Skeletal muscle satellite cell (primary cell): ENCODE data around the gene LHFPL2. TPM values are rescaled to one million over a fixed set of nuclear protein-coding genes. Genes with fewer than 3 reads are reported as not detected.
"Not testable (repeated sequence)": the region's sequence is repeated elsewhere in the genome, so short reads cannot be mapped to it uniquely, and the experiment has no call there.

Experiments used
- H3K27me3 ChIP-seq: 2 replicates; pipeline ENCODE4 v1.7.0; 2013; ENCODE audit warnings: low read length; ENCODE audit not compliant: control insufficient read depth, insufficient read depth
- H3K36me3 ChIP-seq: 2 replicates; pipeline ENCODE4 v1.7.0; 2013; ENCODE audit warnings: mild to moderate bottlenecking, control low read depth, low read length; ENCODE audit not compliant: insufficient read depth
- H3K4me1 ChIP-seq: 2 replicates; pipeline ENCODE4 v1.7.0; 2013; ENCODE audit warnings: low read length; ENCODE audit not compliant: control insufficient read depth, insufficient read depth
- H3K4me2 ChIP-seq: 2 replicates; pipeline ENCODE4 v1.7.0; 2013; ENCODE audit warnings: mild to moderate bottlenecking, low read length
- H3K4me3 ChIP-seq: 2 replicates; pipeline ENCODE4 v1.7.0; 2013; ENCODE audit warnings: low read length
- H3K9ac ChIP-seq: 2 replicates; pipeline ENCODE4 v1.7.0; 2013; ENCODE audit warnings: mild to moderate bottlenecking, low read depth, low read length, moderate library complexity
- H3K9me3 ChIP-seq: replicated peaks from 2 replicates; pipeline ENCODE4 v1.7.0; 2013; ENCODE audit warnings: mild to moderate bottlenecking, control low read depth, low read length
- total RNA-seq: library from RNA; depleted of rRNA; stranded (reverse); fragments of >200 nt; gene quantifications from 2 replicates; pipeline ENCODE4 v1.2.3, GENCODE V29; 2012; rRNA removed

Gene LHFPL2
- 36.0 and 46.9 TPM in 2 replicates for total RNA-seq

- H3K36me3 ChIP-seq: no peaks in the 10 kb centered on the region
- no peaks in the 10 kb centered on the region for H3K27me3 ChIP-seq
- peak within 1 kb of the TSS; percentile 86 for H3K4me3 ChIP-seq
- peaks cover 38% of the 10 kb centered on the region for H3K4me1 ChIP-seq
- H3K4me2 ChIP-seq: peak within 1 kb of the TSS; percentile 84
- H3K9me3 ChIP-seq: no peaks in the 10 kb centered on the region
- peak within 1 kb of the TSS; percentile 96 for H3K9ac ChIP-seq
Observed at GRCh38 chr5:78648359-78649210, at the start of gene LHFPL2. LHFPL2 (minus strand) TSS chr5:78648772; CDS start chr5:78510213, 138,559 bp downstream.

- Histone ChIP-seq H3K4me2 (no peak overlapping the region), H3K36me3 (no peaks in the 10 kb centered on the region), H3K4me1 (peaks cover 15% of the 10 kb centered on the region), H3K4me3 (no peak overlapping the region), H3K27me3 (no peaks in the 10 kb centered on the region), H3K9ac (no peak overlapping the region), H3K9me3 (no peaks in the 10 kb centered on the region)
Observed at GRCh38 chr5:78696637-78697036, 48.1 kb upstream of the LHFPL2 start.

- not testable (repeated sequence) for H3K36me3 ChIP-seq, H3K4me2 ChIP-seq, H3K9me3 ChIP-seq, H3K4me3 ChIP-seq, H3K9ac ChIP-seq, H3K27me3 ChIP-seq
- peaks cover 15% of the 10 kb centered on the region for H3K4me1 ChIP-seq
Observed at GRCh38 chr5:78696052-78696451, 47.5 kb upstream of the LHFPL2 start.

- H3K9ac ChIP-seq: no peak overlapping the region
- H3K4me3 ChIP-seq: no peak overlapping the region
- H3K9me3 ChIP-seq: no peaks in the 10 kb centered on the region
- H3K4me1 ChIP-seq: peaks cover 4% of the 10 kb centered on the region
- no peak overlapping the region for H3K4me2 ChIP-seq
- no peaks in the 10 kb centered on the region for H3K27me3 ChIP-seq
- H3K36me3 ChIP-seq: no peaks in the 10 kb centered on the region
Observed at GRCh38 chr5:78693339-78693738, 44.8 kb upstream of the LHFPL2 start.

- no peak overlapping the region for H3K4me3 ChIP-seq
- H3K27me3 ChIP-seq: no peaks in the 10 kb centered on the region
- H3K9ac ChIP-seq: no peak overlapping the region
- H3K9me3 ChIP-seq: no peaks in the 10 kb centered on the region
- H3K36me3 ChIP-seq: no peaks in the 10 kb centered on the region
- no peaks in the 10 kb centered on the region for H3K4me1 ChIP-seq
- H3K4me2 ChIP-seq: no peak overlapping the region
Observed at GRCh38 chr5:78691084-78691960, 42.8 kb upstream of the LHFPL2 start.

- no peak overlapping the region for H3K9ac ChIP-seq
- H3K9me3 ChIP-seq: no peaks in the 10 kb centered on the region
- no peak overlapping the region for H3K4me3 ChIP-seq
- H3K27me3 ChIP-seq: no peaks in the 10 kb centered on the region
- H3K4me2 ChIP-seq: no peak overlapping the region
- H3K4me1 ChIP-seq: no peaks in the 10 kb centered on the region
- H3K36me3 ChIP-seq: no peaks in the 10 kb centered on the region
Observed at GRCh38 chr5:78690253-78690972, 41.8 kb upstream of the LHFPL2 start.

- Histone ChIP-seq H3K4me1 (no peaks in the 10 kb centered on the region), H3K36me3 (no peaks in the 10 kb centered on the region), H3K9ac (no peak overlapping the region), H3K4me2 (no peak overlapping the region), H3K4me3 (no peak overlapping the region), H3K9me3 (no peaks in the 10 kb centered on the region), H3K27me3 (no peaks in the 10 kb centered on the region)
Observed at GRCh38 chr5:78689540-78690252, 41.1 kb upstream of the LHFPL2 start.

GRCh38 chr5:78687514-78687913 is 38.9 kb upstream of the LHFPL2 start:
- not testable (repeated sequence) for H3K4me2 ChIP-seq, H3K9me3 ChIP-seq, H3K4me3 ChIP-seq, H3K4me1 ChIP-seq, H3K27me3 ChIP-seq, H3K9ac ChIP-seq, H3K36me3 ChIP-seq

GRCh38 chr5:78683905-78684304 is 35.3 kb upstream of the LHFPL2 start:
- H3K36me3 ChIP-seq, H3K4me1 ChIP-seq, H3K4me3 ChIP-seq: not testable (repeated sequence)

GRCh38 chr5:78679905-78680304 is 31.3 kb upstream of the LHFPL2 start:
- Histone ChIP-seq H3K9me3 (no peaks in the 10 kb centered on the region), H3K4me3 (no peak overlapping the region), H3K4me2 (no peak overlapping the region), H3K4me1 (peaks cover 20% of the 10 kb centered on the region), H3K36me3 (no peaks in the 10 kb centered on the region), H3K9ac (no peak overlapping the region), H3K27me3 (no peaks in the 10 kb centered on the region)

More at GRCh38 chr5:78683905-78684304, 35.3 kb upstream of the LHFPL2 start:
- not testable (repeated sequence) for H3K27me3 ChIP-seq, H3K9me3 ChIP-seq, H3K9ac ChIP-seq, H3K4me2 ChIP-seq
